Naive thymus-derived CD8-positive, alpha-beta T cell (primary cell): ENCODE measurements around the gene XK. TPM values are rescaled to one million over a fixed set of nuclear protein-coding genes. Genes with fewer than 3 reads are reported as not detected.
A peak's percentile ranks its signal among the peaks of the same experiment; 100 is the strongest.
"Not testable (repeated sequence)": the region's sequence is repeated elsewhere in the genome, so short reads cannot be mapped to it uniquely, and the experiment has no call there.

Experiments used
- ATAC-seq, 2 donors: fragments of 150-1000 bp; cut with Tn5 transposase in 1 of 2; sonication (Bioruptor Pico), chemical (Tn5 transposase) in 1 of 2; 1 replicate in 1 of 2; 2 replicates in 1 of 2; pipeline ENCODE4 v1.10.0; 2021; ENCODE audit warnings: mild to moderate bottlenecking in 2 of 2, moderate library complexity in 2 of 2
- POLR2A ChIA-PET: fragments of 350-600 bp; sonication (Branson Sonifier 250); formaldehyde crosslinking; loops from one replicate; lab custom pipeline; 2021; ENCODE audit warnings: antibody characterized with exemption; lab: Charles Lee
- DNase-seq, 10 donors: peaks; one replicate each; pipeline versions ENCODE4 v3.0.0 to v3.0.0-alpha.2; 2020 to 2022
- H3K27ac Mint-ChIP-seq, 10 donors: one replicate each; pipeline ENCODE4 v1.8.0; 2020 to 2022; ENCODE audit warnings: mild to moderate bottlenecking in 10 of 10, mixed read lengths in 10 of 10, moderate library complexity in 4 of 10, inconsistent platforms in 1 of 10
- H3K27me3 Mint-ChIP-seq, 5 donors: one replicate each; pipeline ENCODE4 v1.8.0; 2021 to 2022; ENCODE audit warnings: mixed read lengths in 5 of 5
- H3K36me3 Mint-ChIP-seq, 3 donors: one replicate each; pipeline ENCODE4 v1.8.0; 2020 to 2022; ENCODE audit warnings: mixed read lengths in 3 of 3, mild to moderate bottlenecking in 2 of 3, inconsistent platforms in 1 of 3
- H3K4me1 Mint-ChIP-seq, 4 donors: one replicate each; pipeline ENCODE4 v1.8.0; 2021 to 2022; ENCODE audit warnings: mixed read lengths in 4 of 4
- H3K4me3 Mint-ChIP-seq, 10 donors: one replicate each; pipeline ENCODE4 v1.8.0; 2020 to 2022; ENCODE audit warnings: mild to moderate bottlenecking in 10 of 10, mixed read lengths in 10 of 10, moderate library complexity in 6 of 10, inconsistent platforms in 1 of 10
- H3K9me3 Mint-ChIP-seq, 9 donors: one replicate each; pipeline ENCODE4 v1.8.0; 2020 to 2022; ENCODE audit warnings: mixed read lengths in 9 of 9, mild to moderate bottlenecking in 3 of 9, inconsistent platforms in 1 of 9, moderate library complexity in 1 of 9
- polyA plus RNA-seq, 3 donors: library from polyadenylated mRNA; unstranded; fragments of 300-500 nt; fragmentation: Illumina TruSeq; gene quantifications; one replicate each; pipeline ENCODE4 v1.2.3, GENCODE V29; 2021
- total RNA-seq, 8 experiments: library from RNA in 2 of 8; stranded (reverse) in 2 of 8; gene quantifications; one replicate each; pipeline ENCODE4 v1.2.3 and lab custom pipeline; 2021 to 2026

Gene XK
- total and polyA plus RNA-seq, 5 experiments from 2014 or later: not detected

DNA sequence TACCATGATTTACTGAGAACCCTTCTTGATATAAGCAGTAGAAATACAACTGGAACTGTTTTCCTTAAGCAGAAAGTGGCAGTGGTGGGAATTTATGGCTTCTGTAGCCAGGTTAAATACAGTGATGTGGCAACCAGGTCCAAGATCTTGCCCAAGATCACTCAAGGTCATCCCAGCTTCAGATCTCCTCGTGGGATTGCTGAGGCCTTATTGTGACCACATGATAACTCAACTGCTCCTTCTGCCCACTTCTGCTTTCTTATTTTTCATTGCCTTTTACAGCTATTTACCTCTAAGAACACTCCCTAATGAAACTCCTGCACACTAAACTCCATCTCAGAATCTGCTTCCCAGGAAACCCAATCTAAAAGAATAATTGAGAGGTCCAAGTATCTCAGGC is 81.8 kb downstream of the XK start:
- DNase-seq (no peak), ATAC-seq (no peak)
- Mint-ChIP-seq H3K4me3 (no peak overlapping the region), H3K36me3 (peaks cover 0 to 4% (median 0%) of the 10 kb centered on the region in 3 donors), H3K27me3 (no peaks in the 10 kb centered on the region), H3K9me3 (peaks cover 0 to 3% (median 0%) of the 10 kb centered on the region in 9 donors), H3K27ac (no peak overlapping the region), H3K4me1 (peaks cover 0 to 22% (median 6%) of the 10 kb centered on the region in 4 donors)
- POLR2A ChIA-PET: no interaction called here

DNA sequence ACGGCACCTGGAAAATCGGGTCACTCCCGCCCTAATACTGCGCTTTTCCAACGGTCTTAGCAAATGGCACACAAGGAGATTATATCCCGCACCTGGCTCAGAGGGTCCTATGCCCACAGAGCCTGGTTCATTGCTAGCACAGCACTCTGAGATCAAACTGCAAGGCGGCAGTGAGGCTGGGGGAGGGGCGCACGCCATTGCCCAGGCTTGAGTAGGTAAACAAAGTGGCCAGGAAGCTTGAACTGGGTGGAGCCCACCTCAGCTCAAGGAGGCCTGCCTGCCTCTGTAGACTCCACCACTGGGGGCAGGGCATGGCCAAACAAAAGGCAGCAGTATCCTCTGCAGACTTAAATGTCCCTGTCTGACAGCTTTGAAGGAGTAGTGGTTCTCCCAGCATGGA is 83.3 kb downstream of the XK start:
- H3K27ac Mint-ChIP-seq, H3K9me3 Mint-ChIP-seq: not testable (repeated sequence)

DNA sequence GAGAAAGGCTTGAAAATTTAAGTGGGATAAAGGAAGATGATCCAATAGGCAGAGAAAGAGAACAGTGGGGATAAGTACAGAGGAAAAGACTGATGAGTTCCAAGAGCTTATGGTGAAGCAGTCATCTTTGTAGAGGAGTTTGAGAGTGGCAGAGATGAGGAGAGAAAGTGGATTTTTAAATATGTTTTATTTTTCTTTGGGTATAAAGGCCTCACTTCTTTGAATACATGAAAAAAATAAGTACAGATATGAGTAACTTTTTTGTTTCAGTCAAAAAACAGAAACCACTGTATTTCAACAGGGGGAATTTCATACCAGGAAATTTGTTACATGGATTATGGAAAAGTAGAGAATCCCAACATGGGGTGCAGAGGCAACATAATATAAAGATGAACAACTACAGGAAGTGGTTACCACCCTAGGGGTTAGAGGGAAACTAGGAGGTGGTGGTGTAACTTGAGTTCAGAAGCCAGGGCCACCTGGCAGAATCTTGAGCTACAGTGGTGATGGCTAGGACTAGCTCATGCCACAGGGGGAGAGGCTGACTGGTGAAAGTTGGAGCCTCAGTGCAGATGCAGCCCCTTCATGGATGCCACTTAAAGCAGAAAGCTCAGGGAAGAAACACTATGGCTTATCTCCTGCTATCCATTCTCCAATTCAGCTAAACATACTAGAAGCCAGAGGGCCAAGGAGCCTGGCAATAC is 90.8 kb downstream of the XK start:
- H3K36me3 Mint-ChIP-seq: no peaks in the 10 kb centered on the region
- no peaks in the 10 kb centered on the region for H3K9me3 Mint-ChIP-seq
- peak overlapping the region in 9 of 10 donors; percentile 3 to 62 (median 45) for H3K4me3 Mint-ChIP-seq
- ATAC-seq (peak in 1 of 2 donors; percentile 44), DNase-seq (no peak)
- POLR2A ChIA-PET: interaction anchor here (1.3 kb wide), 1 partner anchor 22 kb away, joined by 3 read pairs; no protein-coding TSS in a partner anchor
- H3K27me3 Mint-ChIP-seq: no peaks in the 10 kb centered on the region
- H3K27ac Mint-ChIP-seq: peak overlapping the region in 8 of 10 donors; percentile 2 to 76 (median 62)
- H3K4me1 Mint-ChIP-seq: peaks cover 11 to 29% (median 23%) of the 10 kb centered on the region in 4 donors

More for the DNA sequence above, 83.3 kb downstream of the XK start:
- peaks cover 0 to 13% (median 2%) of the 10 kb centered on the region in 4 donors for H3K4me1 Mint-ChIP-seq
- H3K27me3 Mint-ChIP-seq, ATAC-seq, H3K4me3 Mint-ChIP-seq, DNase-seq, H3K36me3 Mint-ChIP-seq, POLR2A ChIA-PET: not testable (repeated sequence)

DNA sequence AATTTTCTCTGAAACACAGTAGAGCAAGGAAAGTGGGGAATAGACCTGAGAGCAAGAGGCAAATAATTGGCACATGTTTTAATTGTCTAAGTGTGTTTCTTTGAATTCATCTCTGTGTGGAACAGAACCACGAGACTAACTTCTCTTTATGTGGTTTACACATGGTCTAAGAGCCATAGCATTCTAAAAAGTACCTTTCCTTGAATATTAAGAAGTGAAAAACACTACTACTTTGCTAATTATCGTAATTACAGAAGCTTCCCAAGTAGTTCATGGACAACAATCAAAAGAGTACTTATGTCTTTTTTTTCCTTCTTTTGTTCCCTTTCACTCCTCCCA is 91.4 kb downstream of the XK start:
- POLR2A ChIA-PET: interaction anchor here (1.3 kb wide), 1 partner anchor 23 kb away, joined by 3 read pairs; no protein-coding TSS in a partner anchor
- no peaks in the 10 kb centered on the region for H3K9me3 Mint-ChIP-seq
- no peak for ATAC-seq
- H3K4me1 Mint-ChIP-seq: peaks cover 11 to 30% (median 23%) of the 10 kb centered on the region in 4 donors
- DNase-seq: no peak
- no peaks in the 10 kb centered on the region for H3K36me3 Mint-ChIP-seq
- no peaks in the 10 kb centered on the region for H3K27me3 Mint-ChIP-seq
- H3K27ac Mint-ChIP-seq: peak overlapping the region in 9 of 10 donors; percentile 6 to 75 (median 42)
- H3K4me3 Mint-ChIP-seq: peak overlapping the region in 9 of 10 donors; percentile 3 to 62 (median 45)

DNA sequence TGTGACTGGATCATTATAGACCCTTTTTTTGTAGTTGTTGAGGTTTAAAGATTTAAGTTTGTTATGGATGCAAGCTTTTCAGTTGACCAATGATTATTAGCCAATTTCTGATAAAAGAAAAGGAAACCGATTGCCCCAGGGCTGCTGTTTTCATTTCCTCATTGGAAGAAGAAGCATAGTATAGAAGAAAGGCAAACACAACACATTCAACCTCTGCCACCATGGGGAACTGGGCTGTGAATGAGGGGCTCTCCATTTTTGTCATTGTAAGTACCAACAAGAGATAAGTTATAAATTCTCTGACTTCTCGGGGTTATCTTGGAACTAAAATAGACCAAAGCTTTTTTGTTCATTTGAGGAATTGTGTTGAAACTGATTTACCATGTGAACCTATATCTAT is 94.3 kb downstream of the XK start, which contains the start of gene CYBB:
CYBB (plus strand) TSS at position 203 of the 400 bp plus-strand sequence; CDS start at position 222, 19 bp downstream.
- POLR2A ChIA-PET: no interaction called here
- H3K4me3 Mint-ChIP-seq: peak within 1 kb of the TSS in 2 of 10 donors; percentile 41 to 82
- H3K9me3 Mint-ChIP-seq: peaks cover 0 to 2% (median 0%) of the 10 kb centered on the region in 9 donors
- H3K36me3 Mint-ChIP-seq: no peaks in the 10 kb centered on the region
- peak within 1 kb of the TSS in 1 of 10 donors; percentile 69 for H3K27ac Mint-ChIP-seq
- no peak for ATAC-seq
- peaks cover 0 to 1% (median 0%) of the 10 kb centered on the region in 5 donors for H3K27me3 Mint-ChIP-seq
- DNase-seq: no peak
- H3K4me1 Mint-ChIP-seq: peaks cover 13 to 40% (median 23%) of the 10 kb centered on the region in 4 donors

DNA sequence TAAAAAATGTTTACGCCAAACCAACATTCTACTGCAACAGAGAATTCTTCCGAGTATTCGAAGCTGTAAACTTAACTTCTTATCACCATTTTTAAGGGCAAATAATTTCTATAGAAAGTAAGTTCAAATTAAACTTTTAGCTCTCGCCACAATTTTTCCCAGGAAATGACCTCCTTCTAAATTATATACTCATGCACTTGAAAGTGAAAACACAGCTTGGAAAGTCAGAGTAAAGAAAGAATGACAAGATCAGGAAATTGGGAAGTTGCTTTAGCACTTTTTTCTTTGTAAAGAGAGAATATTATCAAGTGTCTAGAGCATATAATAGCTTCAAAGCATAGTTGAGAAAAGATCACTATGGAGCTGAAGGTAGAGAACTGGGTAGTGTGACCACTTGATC is 95.5 kb downstream of the XK start:
- H3K4me1 Mint-ChIP-seq: peaks cover 8 to 44% (median 21%) of the 10 kb centered on the region in 4 donors
- H3K27ac Mint-ChIP-seq: peak overlapping the region in 1 of 10 donors; percentile 51
- DNase-seq (no peak), ATAC-seq (no peak)
- H3K4me3 Mint-ChIP-seq: peak overlapping the region in 1 of 10 donors; percentile 81
- peaks cover 0 to 1% (median 0%) of the 10 kb centered on the region in 5 donors for H3K27me3 Mint-ChIP-seq
- peaks cover 0 to 2% (median 0%) of the 10 kb centered on the region in 9 donors for H3K9me3 Mint-ChIP-seq
- POLR2A ChIA-PET: no interaction called here
- H3K36me3 Mint-ChIP-seq: no peaks in the 10 kb centered on the region

Other genes starting within 250 kb of the XK start
- under 1 TPM in 1 of 2 experiments, not detected in 1; 0.03 TPM for gene LANCL3, start 114.1 kb upstream of the XK start, total RNA-seq
- under 1 TPM in 1 of 3 donors, not detected in 2; 0.09 TPM for gene LANCL3, start 114.1 kb upstream of the XK start, polyA plus RNA-seq
- gene CYBB, start 94.3 kb downstream of the XK start, total RNA-seq: 1 to 10 TPM; 4.5 to 5.6 TPM
- under 1 TPM; 0.13 to 0.51 (median 0.47) TPM for gene CYBB, start 94.3 kb downstream of the XK start, polyA plus RNA-seq
- gene DYNLT3, start 161.8 kb downstream of the XK start, total RNA-seq: 10 to 100 TPM; 40.0 to 42.2 TPM
- 10 to 100 TPM; 26.8 to 39.6 (median 33.8) TPM for gene DYNLT3, start 161.8 kb downstream of the XK start, polyA plus RNA-seq